Neural crest cell (in vitro differentiated cells): ENCODE data around the gene SCN9A. TPM values are rescaled to one million over a fixed set of nuclear protein-coding genes. Genes with fewer than 3 reads are reported as not detected.

ENCODE experiments used
- DNase-seq: peaks from one replicate; pipeline ENCODE4 v3.0.0; 2021; ENCODE audit warnings: low read depth, mixed read lengths, low spot score
- H3K27ac Mint-ChIP-seq: one replicate; pipeline ENCODE4 v1.8.0; 2021; ENCODE audit warnings: mild to moderate bottlenecking, mixed read lengths; ENCODE audit not compliant: unreplicated experiment
- H3K27me3 Mint-ChIP-seq: 2 replicates; pipeline ENCODE4 v1.8.0; 2021; ENCODE audit warnings: low read depth, mild to moderate bottlenecking, mixed read lengths
- H3K36me3 Mint-ChIP-seq: 2 replicates; pipeline ENCODE4 v1.8.0; 2021; ENCODE audit warnings: low read depth, mild to moderate bottlenecking, mixed read lengths
- H3K4me1 Mint-ChIP-seq: 2 replicates; pipeline ENCODE4 v1.8.0; 2021; ENCODE audit warnings: mixed read lengths
- H3K4me3 Mint-ChIP-seq: one replicate; pipeline ENCODE4 v1.8.0; 2021; ENCODE audit warnings: mild to moderate bottlenecking, mixed read lengths
- H3K9me3 Mint-ChIP-seq: 2 replicates; pipeline ENCODE4 v1.8.0; 2021; ENCODE audit warnings: mixed read lengths
- total RNA-seq: library from RNA; stranded (reverse); gene quantifications from 2 replicates; pipeline ENCODE4 v1.2.1, GENCODE V29; 2021
- TF ChIP-seq, protein P1 (sequence below): fragments of 200-600 bp; sonication (generic); conservative IDR thresholded peaks from 2 replicates; pipeline ENCODE4 v1.5.0; 2021; ENCODE audit warnings: antibody characterized with exemption, mild to moderate bottlenecking

The SCN9A gene
- total RNA-seq, 1 donor from 2014 or later, result 1.3 TPM

DNA sequence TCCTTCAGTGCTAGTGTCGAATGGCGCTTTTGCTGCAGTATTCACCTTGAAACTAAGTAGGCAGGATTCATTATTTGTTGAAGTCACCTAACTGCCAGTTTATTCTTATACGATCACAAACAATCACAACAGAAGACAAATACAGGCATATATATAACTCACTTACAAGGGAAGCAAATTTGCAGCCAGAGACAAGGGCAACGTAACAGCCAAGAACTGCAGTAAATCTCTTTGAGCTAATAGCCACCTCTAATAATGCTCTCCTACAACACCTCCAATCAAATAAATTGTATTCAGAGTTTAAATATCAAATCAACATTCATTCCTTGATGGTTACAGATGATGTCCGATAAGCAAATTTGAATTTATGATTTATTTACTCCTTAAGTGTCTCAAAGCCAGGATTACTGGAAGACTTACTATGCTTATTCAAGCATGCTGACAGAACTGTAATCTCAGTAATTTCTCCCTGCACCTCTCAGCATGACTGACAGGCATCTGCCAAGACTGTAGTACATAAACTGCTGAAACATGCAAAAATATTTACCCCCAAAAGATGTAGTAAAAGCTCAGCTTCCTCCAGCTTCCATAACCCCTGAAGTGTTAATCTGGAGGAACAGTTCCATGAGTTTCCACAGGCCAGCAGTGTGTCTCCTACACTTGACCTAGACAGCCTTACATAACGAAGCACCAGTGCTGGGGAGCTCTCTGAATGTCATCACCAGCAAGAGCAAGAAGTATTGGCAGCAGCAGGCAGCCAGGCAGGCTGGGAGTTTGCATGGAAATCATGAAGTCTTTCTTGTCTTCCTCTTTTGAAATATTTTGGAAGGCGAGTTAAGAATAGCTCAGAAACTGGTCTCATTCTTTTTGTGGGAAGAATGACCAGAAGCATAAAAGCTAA lies 227.0 kb downstream of the SCN9A start:
- Mint-ChIP-seq H3K9me3 (no peaks in the 10 kb centered on the region), H3K4me3 (no peak overlapping the region), H3K27me3 (no peaks in the 10 kb centered on the region), H3K27ac (no peak overlapping the region), H3K4me1 (no peaks in the 10 kb centered on the region), H3K36me3 (no peaks in the 10 kb centered on the region)
- TF ChIP-seq, protein P1, sequence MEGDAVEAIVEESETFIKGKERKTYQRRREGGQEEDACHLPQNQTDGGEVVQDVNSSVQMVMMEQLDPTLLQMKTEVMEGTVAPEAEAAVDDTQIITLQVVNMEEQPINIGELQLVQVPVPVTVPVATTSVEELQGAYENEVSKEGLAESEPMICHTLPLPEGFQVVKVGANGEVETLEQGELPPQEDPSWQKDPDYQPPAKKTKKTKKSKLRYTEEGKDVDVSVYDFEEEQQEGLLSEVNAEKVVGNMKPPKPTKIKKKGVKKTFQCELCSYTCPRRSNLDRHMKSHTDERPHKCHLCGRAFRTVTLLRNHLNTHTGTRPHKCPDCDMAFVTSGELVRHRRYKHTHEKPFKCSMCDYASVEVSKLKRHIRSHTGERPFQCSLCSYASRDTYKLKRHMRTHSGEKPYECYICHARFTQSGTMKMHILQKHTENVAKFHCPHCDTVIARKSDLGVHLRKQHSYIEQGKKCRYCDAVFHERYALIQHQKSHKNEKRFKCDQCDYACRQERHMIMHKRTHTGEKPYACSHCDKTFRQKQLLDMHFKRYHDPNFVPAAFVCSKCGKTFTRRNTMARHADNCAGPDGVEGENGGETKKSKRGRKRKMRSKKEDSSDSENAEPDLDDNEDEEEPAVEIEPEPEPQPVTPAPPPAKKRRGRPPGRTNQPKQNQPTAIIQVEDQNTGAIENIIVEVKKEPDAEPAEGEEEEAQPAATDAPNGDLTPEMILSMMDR, result no peak
- DNase-seq, result no peak

DNA sequence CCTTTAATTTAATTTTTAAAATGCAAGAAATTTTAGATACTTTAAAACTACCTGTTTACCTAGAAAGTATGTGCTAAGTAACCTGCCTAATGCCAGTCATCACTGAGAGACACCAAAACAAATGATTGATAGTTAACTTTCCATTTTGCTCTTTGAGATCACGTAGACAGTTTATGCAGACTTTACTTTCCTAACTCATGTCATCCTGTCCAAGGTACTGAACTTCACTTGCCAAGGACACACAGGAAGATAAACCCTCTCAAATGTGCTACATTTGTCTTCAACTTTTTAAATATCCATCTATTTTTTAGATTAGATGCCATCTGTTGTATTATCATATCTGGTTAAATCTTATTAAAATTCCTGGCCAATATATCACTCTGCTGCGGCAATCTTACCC lies 227.9 kb downstream of the SCN9A start:
- no peaks in the 10 kb centered on the region for H3K9me3 Mint-ChIP-seq
- no peaks in the 10 kb centered on the region for H3K27me3 Mint-ChIP-seq
- TF ChIP-seq, protein P1, result no peak
- H3K4me3 Mint-ChIP-seq, result no peak overlapping the region
- no peak for DNase-seq
- no peaks in the 10 kb centered on the region for H3K36me3 Mint-ChIP-seq
- no peaks in the 10 kb centered on the region for H3K4me1 Mint-ChIP-seq
- H3K27ac Mint-ChIP-seq, result no peak overlapping the region

Other genes with a start within 250 kb of the SCN9A start
- gene SCN1A, start 247.9 kb downstream of the SCN9A start, total RNA-seq, result 7.7 and 8.6 TPM in 2 replicates
- gene SCN7A, start 118.3 kb upstream of the SCN9A start, total RNA-seq, result 0.39 and 0.40 TPM in 2 replicates